ENCODE data around the gene TSC2. TPM values are rescaled to one million over a fixed set of nuclear protein-coding genes. Genes with fewer than 3 reads are reported as not detected.

Gene TSC2
- total and polyA plus RNA-seq, 2 of the 13 experiments (the other 11 are each of a cell fraction or from before 2014, with no cell fraction given), result 19.6 to 40.4 TPM

- no peak for TF ChIP-seq RELA (CRISPR knock-in tag; IDR thresholded peaks at IDR 0.05)
- TF ChIP-seq ZNF749 (CRISPR knock-in tag; IDR thresholded peaks at IDR 0.05; ENCODE audit: borderline replicate concordance), result no peak
- no peak for TF ChIP-seq ZNF354B (CRISPR knock-in tag; IDR thresholded peaks at IDR 0.05)
- TF ChIP-seq ZNF83 (CRISPR knock-in tag; IDR thresholded peaks at IDR 0.05; ENCODE audit: borderline replicate concordance), result no peak
Measured at GRCh38 chr16:2072926-2073325, 25.1 kb downstream of the TSC2 start (continued).

GRCh38 chr16:2074071-2074470 is 26.3 kb downstream of the TSC2 start:
- 97% methylated on average over 7 of the region's 20 CpGs for WGBS (ENCODE audit: low lambda C conversion rate)
- Histone ChIP-seq H4K20me1 (ENCODE audit: insufficient read depth, low read length) (no peaks in the 10 kb centered on the region), H3K27me3 (ENCODE audit: control insufficient read depth in 1 of 2, insufficient read depth in 2 of 2, low read length in 2 of 2) (no peaks in the 10 kb centered on the region), H3K27ac (ENCODE audit: extremely low read length, insufficient read depth, low read length) (no peak overlapping the region), H3K36me3 (replicated peaks in 1 of 2; ENCODE audit: control insufficient read depth in 1 of 2, insufficient read depth in 2 of 2, low read length in 2 of 2) (peaks cover 16 to 21% of the 10 kb centered on the region in 2 experiments; a peak in 4 of 5 replicates), H3K79me2 (ENCODE audit: insufficient read depth, low read length) (no peaks in the 10 kb centered on the region), H3K9me3 (ENCODE audit: low read length) (no peaks in the 10 kb centered on the region), H2AFZ (ENCODE audit: low read length) (no peak overlapping the region), H3K4me2 (ENCODE audit: low read depth, low read length) (no peak overlapping the region), H3K4me1 (ENCODE audit: insufficient read depth, low read length) (no peaks in the 10 kb centered on the region), H3K4me3 (replicated peaks in 1 of 3; ENCODE audit: insufficient read depth in 1 of 3, low read depth in 2 of 3, low read length in 3 of 3) (no peak overlapping the region), H3K9ac (ENCODE audit: insufficient read depth, low read depth, low read length) (no peak overlapping the region)
- BruUV-seq (replicated peaks), result no TSS peak
- intact Hi-C loops (cut with micrococcal nuclease; ENCODE audit: unreplicated experiment), result no loop called here
- in situ Hi-C loops (cut with HindIII; ENCODE audit: extremely low pct_ligation_motif_present, low pct_unique_long_range_greater_than_20kb), result no loop called here
- POLR2A ChIA-PET, result no interaction called here
- FAIRE-seq, result no peak
- no peak for DNase-seq (ENCODE audit: low spot score)
- CTCF ChIA-PET (ENCODE audit: low intra/inter-chr PET ratio, low total read pairs), result no interaction called here
- ATAC-seq, result no peak
- no peak for TF ChIP-seq STAG1 (CRISPR knock-in tag; IDR thresholded peaks at IDR 0.05)
- no peak for TF ChIP-seq ZNF235 (CRISPR knock-in tag; IDR thresholded peaks at IDR 0.05; ENCODE audit: borderline replicate concordance)
- TF ChIP-seq GPBP1L1 (CRISPR knock-in tag; IDR thresholded peaks at IDR 0.05), result no peak
- TF ChIP-seq ZSCAN30 (CRISPR knock-in tag; IDR thresholded peaks at IDR 0.05), result no peak
- no peak for TF ChIP-seq ZNF652 (CRISPR knock-in tag; IDR thresholded peaks at IDR 0.05; ENCODE audit: borderline replicate concordance, low read depth)
- no peak for TF ChIP-seq NFE2L2 (IDR thresholded peaks at IDR 0.05; ENCODE audit: low read length)
- TF ChIP-seq ZNF639 (CRISPR knock-in tag; conservative IDR thresholded peaks at IDR 0.05), result no peak
- no peak for TF ChIP-seq HNF1B (CRISPR knock-in tag; IDR thresholded peaks at IDR 0.05)
- no peak for TF ChIP-seq MLX (CRISPR knock-in tag; IDR thresholded peaks at IDR 0.05)
- no peak for TF ChIP-seq POLR2AphosphoS2 (IDR thresholded peaks at IDR 0.05; ENCODE audit: low read depth, low read length)
- TF ChIP-seq ZNF546 (CRISPR knock-in tag; conservative IDR thresholded peaks at IDR 0.05), result no peak
- no peak for TF ChIP-seq PHF8 (CRISPR knock-in tag; IDR thresholded peaks at IDR 0.05)
